ENCODE results near the gene CAPN9.
"Not testable (repeated sequence)": the region's sequence is repeated elsewhere in the genome, so short reads cannot be mapped to it uniquely, and the experiment has no call there.

CAPN9 gene

GRCh38 chr1:230711245-230711644 is 35.9 kb upstream of the CAPN9 start:
- DNase-seq: no peak

- no peak for DNase-seq
Observed at GRCh38 chr1:230712470-230712942, 34.7 kb upstream of the CAPN9 start.

GRCh38 chr1:230713138-230713537 is 34.0 kb upstream of the CAPN9 start:
- DNase-seq: no peak

- DNase-seq: no peak
Observed at GRCh38 chr1:230713547-230713914, 33.7 kb upstream of the CAPN9 start.

- DNase-seq: no peak
Observed at GRCh38 chr1:230713915-230714764, 33.0 kb upstream of the CAPN9 start, which contains the start of gene AGT. AGT (minus strand) TSS chr1:230714122; CDS start chr1:230710823, 3,299 bp downstream.

GRCh38 chr1:230715510-230715909 is 31.7 kb upstream of the CAPN9 start:
- DNase-seq: no peak

- not testable (repeated sequence) for DNase-seq
Observed at GRCh38 chr1:230716453-230716852, 30.7 kb upstream of the CAPN9 start.

- no peak for DNase-seq
Observed at GRCh38 chr1:230717251-230717650, 29.9 kb upstream of the CAPN9 start.

GRCh38 chr1:230721849-230722522 is 25.2 kb upstream of the CAPN9 start:
- not testable (repeated sequence) for DNase-seq

GRCh38 chr1:230725256-230726012 is 21.8 kb upstream of the CAPN9 start:
- DNase-seq: no peak

- DNase-seq: no peak
Observed at GRCh38 chr1:230728710-230729392, 18.3 kb upstream of the CAPN9 start.

- DNase-seq: no peak
Observed at GRCh38 chr1:230730977-230731376, 16.2 kb upstream of the CAPN9 start.

- no peak for DNase-seq
Observed at GRCh38 chr1:230735447-230735846, 11.7 kb upstream of the CAPN9 start.

- no peak for DNase-seq
Observed at GRCh38 chr1:230737622-230738262, 9.4 kb upstream of the CAPN9 start.

- no peak for DNase-seq
Observed at GRCh38 chr1:230739564-230740290, 7.5 kb upstream of the CAPN9 start.

- DNase-seq: no peak
Observed at GRCh38 chr1:230743899-230744298, 3.3 kb upstream of the CAPN9 start.

- DNase-seq: no peak
Observed at GRCh38 chr1:230744382-230744781, 2.8 kb upstream of the CAPN9 start.

- peak; percentile 20 for DNase-seq
Observed at GRCh38 chr1:230745071-230745470, 2.1 kb upstream of the CAPN9 start.

- no peak for DNase-seq
Observed at GRCh38 chr1:230746617-230747016, 571 bp upstream of the CAPN9 start.

- DNase-seq: no peak
Observed at GRCh38 chr1:230747890-230748800, 957 bp downstream of the CAPN9 start.
